Activated T-cell treated with anti-CD3 and anti-CD28 coated beads, Interleukin-2, amount 50 U/mL, for 4 hours (primary cell): ENCODE measurements around the gene MZF1. TPM values are rescaled to one million over a fixed set of nuclear protein-coding genes. Genes with fewer than 3 reads are reported as not detected.

Experiments
- ATAC-seq, 2 donors: fragments of 200-7000 bp; cut with Tn5 transposase; one replicate each; pipeline ENCODE4 v1.10.0; 2021
- DNase-seq: peaks from one replicate; pipeline ENCODE4 v3.0.0-alpha.2; 2020
- H3K27me3 Mint-ChIP-seq: one replicate; pipeline ENCODE4 v1.8.0; 2021; ENCODE audit warnings: low read depth, mixed read lengths
- H3K36me3 Mint-ChIP-seq: one replicate; pipeline ENCODE4 v1.8.0; 2022; ENCODE audit warnings: mixed read lengths; ENCODE audit not compliant: insufficient read depth
- H3K4me1 Mint-ChIP-seq: one replicate; pipeline ENCODE4 v1.8.0; 2021; ENCODE audit warnings: low read depth, mixed read lengths
- H3K4me3 Mint-ChIP-seq: one replicate; pipeline ENCODE4 v1.8.0; 2021; ENCODE audit warnings: mild to moderate bottlenecking, moderate library complexity, mixed read lengths
- H3K9me3 Mint-ChIP-seq: one replicate; pipeline ENCODE4 v1.8.0; 2021; ENCODE audit warnings: mixed read lengths
- total RNA-seq, 3 donors: library from RNA; stranded (reverse); gene quantifications; one replicate each; pipeline ENCODE4 v1.2.1, GENCODE V29; 2021

MZF1 gene
- total RNA-seq, 3 donors from 2014 or later, result 12.4 to 16.9 (median 12.7) TPM

DNA sequence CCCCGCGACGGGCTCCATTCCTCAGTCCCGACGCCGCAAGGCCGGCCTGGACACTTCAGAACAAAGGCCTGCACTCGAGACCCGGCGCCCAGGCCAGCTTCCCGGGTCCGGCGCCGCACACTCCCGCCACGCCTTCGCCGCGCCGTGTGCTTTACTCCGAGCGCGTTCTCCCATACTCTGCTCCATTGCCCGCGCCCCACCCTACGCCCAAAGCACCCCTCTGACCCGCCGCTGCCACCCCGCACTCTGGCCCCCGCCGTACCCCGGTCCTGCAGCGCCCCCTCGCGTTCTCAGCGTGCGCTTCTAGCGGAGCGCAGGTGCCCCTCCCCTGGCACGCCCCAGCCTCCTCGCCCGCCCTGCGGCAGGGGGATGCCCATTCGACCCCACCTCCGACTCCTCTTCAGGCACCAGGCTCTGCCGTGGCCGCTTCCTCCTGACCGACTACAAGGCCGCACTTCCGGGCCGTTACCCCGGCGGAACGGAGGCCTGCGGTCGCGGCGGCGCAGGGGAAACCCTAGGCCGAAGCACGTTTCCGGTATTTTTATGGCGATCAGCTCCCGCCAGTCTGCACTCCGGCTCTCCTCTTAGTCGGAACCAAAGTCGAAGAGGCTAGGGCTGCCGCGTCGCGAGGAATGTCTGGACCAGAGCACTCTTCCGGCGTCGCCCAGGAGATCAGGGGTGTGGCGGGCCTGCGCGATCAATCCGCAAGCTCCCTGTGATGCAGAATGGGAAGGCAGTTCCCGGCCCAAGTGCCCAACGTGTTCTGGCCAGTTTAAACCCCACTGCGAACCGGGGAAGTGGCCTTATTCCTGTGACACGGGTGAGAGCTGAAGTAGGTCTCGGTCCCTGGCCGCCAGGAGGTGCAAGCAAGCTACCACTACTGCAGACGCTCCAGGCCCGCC is 53.5 kb downstream of the MZF1 start, which contains the start of gene ZBTB45:
Gene ZBTB45, minus strand, starts transcription at position 456 of the 902 bp plus-strand sequence. CDS start 2,137 bp downstream, outside the sequence.
- ATAC-seq (peak; percentile 87 to 88), DNase-seq (peak; percentile 84)
- Mint-ChIP-seq H3K9me3 (no peaks in the 10 kb centered on the region), H3K4me1 (peaks cover 37% of the 10 kb centered on the region), H3K4me3 (peak within 1 kb of the TSS; percentile 97), H3K36me3 (peaks cover 10% of the 10 kb centered on the region), H3K27me3 (no peaks in the 10 kb centered on the region)

DNA sequence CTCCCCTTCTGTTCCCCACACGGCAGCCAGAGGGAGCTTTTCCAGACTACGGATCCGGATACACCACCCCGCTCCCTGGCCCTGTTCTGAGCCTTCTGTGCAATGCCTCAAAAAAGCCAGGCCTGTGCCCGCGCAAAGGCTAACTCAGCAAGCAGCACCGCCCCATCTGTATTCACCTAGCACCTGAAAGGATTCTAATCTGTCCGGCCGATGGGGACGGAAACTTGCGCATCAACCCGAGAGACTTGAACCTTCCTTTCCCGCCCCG is 54.1 kb downstream of the MZF1 start:
- ATAC-seq, result peak; percentile 5 to 11
- peaks cover 10% of the 10 kb centered on the region for H3K36me3 Mint-ChIP-seq
- no peaks in the 10 kb centered on the region for H3K27me3 Mint-ChIP-seq
- peaks cover 39% of the 10 kb centered on the region for H3K4me1 Mint-ChIP-seq
- peak overlapping the region; percentile 97 for H3K4me3 Mint-ChIP-seq
- no peaks in the 10 kb centered on the region for H3K9me3 Mint-ChIP-seq
- peak; percentile 41 for DNase-seq

DNA sequence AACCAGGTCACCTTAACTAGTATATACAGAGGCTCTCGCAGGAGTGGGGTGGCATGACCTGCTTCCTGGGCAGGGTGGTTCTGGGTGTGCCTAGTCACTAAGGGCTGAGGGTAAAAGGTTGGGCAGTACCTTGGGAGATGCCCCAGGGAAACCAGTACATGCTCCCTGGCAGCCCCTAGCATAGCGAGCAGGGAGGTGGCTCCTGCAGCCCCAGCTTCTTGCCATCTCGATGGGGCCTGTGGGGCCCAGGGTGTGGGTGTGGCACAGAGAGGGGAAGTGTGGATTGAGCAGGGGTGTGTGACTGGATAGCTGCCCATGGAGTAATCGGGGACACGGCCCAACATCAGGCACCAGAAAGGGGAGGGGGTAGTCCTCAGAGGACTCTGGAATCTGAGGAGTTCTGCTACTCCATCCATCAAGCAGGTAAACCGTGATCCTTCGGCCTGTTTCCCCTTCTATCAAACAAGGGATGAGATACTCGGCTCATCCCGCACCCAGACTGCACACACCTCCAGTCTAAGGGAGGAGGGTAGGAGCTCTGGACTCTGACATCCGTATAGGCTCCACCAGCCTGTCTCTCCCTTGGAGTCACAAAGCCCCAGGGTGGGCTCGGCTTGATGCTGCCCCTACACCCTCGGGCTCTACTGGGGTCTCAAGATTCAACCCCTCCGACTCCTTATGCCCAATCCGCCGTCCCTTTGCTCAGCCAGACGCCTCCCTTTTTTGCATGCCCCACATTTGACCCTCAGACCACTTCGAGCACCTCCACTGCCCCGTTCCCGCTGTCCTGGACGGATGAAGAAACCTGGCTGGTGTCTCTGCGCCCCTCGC is 54.7 kb downstream of the MZF1 start:
- H3K27me3 Mint-ChIP-seq, result no peaks in the 10 kb centered on the region
- DNase-seq (no peak), ATAC-seq (no peak)
- peaks cover 10% of the 10 kb centered on the region for H3K36me3 Mint-ChIP-seq
- H3K4me3 Mint-ChIP-seq, result peak overlapping the region; percentile 97
- H3K9me3 Mint-ChIP-seq, result no peaks in the 10 kb centered on the region
- H3K4me1 Mint-ChIP-seq, result peaks cover 42% of the 10 kb centered on the region

DNA sequence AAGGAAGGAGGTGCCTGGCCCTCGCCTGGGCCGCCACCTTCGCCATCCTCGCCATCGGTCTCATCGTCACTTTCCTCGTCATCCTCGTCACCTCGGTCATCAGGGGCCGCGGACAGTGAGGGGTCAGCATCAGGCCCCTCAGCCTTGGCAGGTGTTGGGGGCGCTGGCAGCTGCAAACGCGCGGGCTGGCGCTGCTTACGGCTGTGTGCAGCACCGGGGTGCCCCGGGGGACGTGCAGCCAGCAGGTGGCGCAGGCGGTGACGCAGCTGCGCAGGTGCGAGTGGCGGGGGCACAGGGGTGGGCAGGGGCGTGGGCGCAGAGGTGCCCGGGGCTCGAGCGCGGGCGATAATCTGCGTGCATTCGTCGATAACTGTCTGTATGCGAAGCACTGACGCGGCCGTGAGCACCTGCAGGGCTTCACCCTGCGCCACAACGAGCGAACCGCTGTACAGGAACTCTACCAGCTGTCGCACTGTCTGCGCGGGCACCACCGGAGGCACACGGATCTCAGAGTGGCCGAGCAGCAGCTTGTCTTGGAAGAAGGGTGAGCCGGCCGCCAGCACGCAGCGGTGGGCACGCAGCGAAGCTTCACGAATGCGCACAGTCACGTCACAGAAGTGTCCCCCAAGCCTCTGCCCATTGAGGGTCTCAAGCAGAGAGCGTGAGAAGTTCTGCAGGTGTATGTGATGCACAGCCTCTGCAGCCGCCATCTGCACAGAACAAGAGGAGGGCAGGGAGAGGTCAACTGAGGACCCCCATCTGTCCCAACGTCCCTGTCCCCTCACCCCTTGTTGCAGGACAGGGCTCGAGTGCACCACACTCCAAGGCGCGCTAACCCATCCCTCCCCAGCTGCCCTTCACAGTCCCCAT is 55.9 kb downstream of the MZF1 start:
- DNase-seq (no peak), ATAC-seq (no peak)
- Mint-ChIP-seq H3K9me3 (no peaks in the 10 kb centered on the region), H3K4me3 (peak overlapping the region; percentile 29), H3K36me3 (peaks cover 10% of the 10 kb centered on the region), H3K27me3 (no peaks in the 10 kb centered on the region), H3K4me1 (peaks cover 42% of the 10 kb centered on the region)

DNA sequence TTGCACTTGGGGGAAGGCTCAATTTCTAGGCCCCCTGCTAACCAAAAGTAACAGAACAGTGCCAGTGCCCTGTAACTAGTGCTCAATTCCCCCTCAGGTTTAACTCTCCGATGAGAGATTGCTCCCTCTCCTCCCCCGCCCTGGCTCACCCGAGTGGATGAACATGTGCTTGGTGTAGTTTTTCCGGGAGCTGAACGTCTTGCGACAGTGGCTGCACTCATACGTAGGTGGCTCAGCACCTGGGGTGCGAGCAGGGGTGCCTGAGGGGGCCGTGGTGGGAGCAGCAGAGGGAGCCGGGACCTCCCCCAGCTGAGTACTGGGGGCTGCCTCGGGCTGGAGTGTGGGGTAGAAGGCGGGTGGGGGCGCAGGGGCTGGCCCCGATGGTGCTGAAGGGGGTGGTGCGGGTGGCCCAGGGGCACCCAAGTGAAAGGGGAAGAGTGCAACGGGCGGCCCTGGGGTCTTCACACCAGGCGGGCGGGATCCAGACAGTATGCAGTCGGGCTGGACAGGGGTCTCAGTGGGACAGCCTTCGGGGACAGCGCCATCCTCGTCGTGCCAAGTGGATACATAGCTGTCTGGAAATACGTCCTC is 56.8 kb downstream of the MZF1 start:
- ATAC-seq (no peak), DNase-seq (no peak)
- H3K4me1 Mint-ChIP-seq, result peaks cover 39% of the 10 kb centered on the region
- no peaks in the 10 kb centered on the region for H3K27me3 Mint-ChIP-seq
- no peaks in the 10 kb centered on the region for H3K9me3 Mint-ChIP-seq
- H3K36me3 Mint-ChIP-seq, result peaks cover 10% of the 10 kb centered on the region
- H3K4me3 Mint-ChIP-seq, result peak overlapping the region; percentile 69

DNA sequence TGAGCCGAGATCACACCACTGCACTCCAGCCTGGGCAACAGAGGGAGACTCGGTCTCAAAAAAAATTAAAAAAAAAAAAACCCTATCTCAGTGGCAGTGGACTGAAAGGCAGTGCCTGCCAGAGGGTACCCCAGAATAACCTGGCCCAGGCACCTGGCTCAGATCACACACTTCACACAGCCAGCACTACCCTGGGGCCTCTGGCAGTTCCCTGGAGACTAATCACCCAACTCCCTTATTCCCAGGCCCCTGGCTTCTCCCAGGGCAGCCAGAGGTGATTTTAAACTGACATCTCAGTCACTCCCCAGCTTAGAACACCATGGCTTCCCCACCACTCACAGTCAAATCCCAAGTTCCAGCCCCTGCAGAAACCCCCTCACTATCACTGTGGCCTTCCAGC is 57.9 kb downstream of the MZF1 start:
- Mint-ChIP-seq H3K36me3 (peaks cover 10% of the 10 kb centered on the region), H3K4me3 (peak overlapping the region; percentile 82), H3K9me3 (no peaks in the 10 kb centered on the region), H3K4me1 (peaks cover 37% of the 10 kb centered on the region), H3K27me3 (no peaks in the 10 kb centered on the region)
- ATAC-seq (no peak), DNase-seq (no peak)

DNA sequence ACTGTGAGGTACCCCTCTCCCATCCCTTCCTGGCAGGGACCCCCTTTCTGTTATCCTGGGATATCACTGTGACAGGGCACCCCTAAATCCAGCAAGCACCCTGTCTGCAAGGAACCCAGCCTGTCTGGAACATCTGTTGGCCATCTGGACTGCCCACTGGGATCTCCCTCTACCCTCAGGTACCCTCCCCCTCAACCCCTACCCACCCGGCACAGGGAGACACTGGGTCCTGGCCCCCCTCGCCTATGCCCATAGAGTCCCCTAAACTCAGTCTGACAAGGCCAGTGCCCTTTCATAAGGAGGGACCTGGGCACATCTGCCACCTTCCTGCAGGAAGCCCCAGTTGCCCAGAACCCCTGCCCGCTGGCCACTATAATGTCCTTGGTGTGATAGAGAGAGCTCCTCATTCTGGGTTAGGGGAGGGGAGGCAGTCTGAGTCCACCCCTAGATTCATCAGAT is 58.5 kb downstream of the MZF1 start:
- H3K4me3 Mint-ChIP-seq, result peak overlapping the region; percentile 82
- H3K36me3 Mint-ChIP-seq, result peaks cover 10% of the 10 kb centered on the region
- DNase-seq (no peak), ATAC-seq (no peak)
- H3K27me3 Mint-ChIP-seq, result no peaks in the 10 kb centered on the region
- peaks cover 32% of the 10 kb centered on the region for H3K4me1 Mint-ChIP-seq
- no peaks in the 10 kb centered on the region for H3K9me3 Mint-ChIP-seq

DNA sequence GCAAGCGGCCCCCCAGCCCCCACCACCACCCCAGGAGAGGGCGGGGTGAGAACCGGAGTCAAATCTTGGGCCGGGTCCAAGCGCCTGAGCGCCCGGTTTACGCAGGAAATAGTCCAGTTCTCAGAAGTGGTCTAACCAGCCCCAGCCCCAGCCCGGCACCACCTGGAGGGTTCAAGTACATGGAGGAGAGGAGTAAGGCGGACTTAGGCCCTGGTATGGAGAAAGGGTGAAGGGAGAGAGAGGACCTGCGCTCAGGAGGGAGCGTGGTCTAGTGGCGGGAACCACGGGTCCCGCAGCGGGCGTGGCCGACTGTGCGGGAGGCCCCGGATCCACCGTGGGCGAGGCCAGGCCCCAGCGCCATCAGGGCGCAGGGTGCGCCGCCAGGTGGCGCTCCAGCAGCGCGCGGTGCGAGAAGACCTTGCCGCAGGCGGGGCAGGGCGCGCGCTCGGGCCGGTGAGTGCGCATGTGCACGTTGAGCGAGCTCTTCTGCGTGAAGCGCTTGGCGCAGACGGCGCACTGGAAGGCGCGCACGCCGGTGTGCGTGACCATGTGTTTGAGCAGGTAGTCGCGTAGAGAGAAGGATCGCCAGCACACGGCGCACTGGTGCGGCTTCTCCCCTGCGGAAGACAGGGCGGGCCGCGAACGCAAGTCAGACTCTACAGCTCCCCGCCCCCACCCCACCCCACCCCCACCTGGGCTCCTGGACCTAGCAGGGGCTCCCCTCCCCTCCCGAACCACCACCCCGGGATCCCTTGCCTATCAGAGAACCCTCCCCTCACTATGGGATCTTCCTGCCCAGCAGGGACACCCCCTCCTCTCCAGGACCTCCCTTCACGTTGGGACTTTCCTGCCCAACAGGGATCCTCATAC is 59.2 kb downstream of the MZF1 start:
- peak overlapping the region; percentile 82 for H3K4me3 Mint-ChIP-seq
- peak; percentile 92 for ATAC-seq

DNA sequence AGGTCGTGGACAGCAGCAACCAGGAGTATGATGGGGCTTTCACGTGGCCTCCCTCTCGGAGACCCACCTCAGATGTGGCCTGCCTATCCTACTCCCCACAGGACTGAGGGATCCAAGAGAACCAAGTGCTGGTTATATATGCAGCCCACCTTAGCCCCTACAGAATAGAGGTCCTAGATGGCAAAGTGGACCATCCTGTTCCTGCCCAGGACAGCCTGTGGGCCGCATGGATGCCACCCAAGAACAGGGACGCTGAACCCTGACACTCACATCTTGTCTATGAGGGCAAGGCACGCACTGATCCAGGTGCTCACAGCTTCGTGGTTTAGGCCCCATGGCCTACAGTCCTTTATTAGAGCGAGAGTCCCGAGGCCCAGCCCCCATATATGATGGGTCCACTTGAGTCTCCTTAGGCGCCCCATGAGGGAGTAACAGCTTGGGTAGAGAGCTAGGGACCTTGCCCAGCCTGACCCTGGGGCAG is 59.9 kb downstream of the MZF1 start:
- Mint-ChIP-seq H3K9me3 (no peaks in the 10 kb centered on the region), H3K4me1 (peaks cover 22% of the 10 kb centered on the region), H3K27me3 (no peaks in the 10 kb centered on the region), H3K4me3 (peak overlapping the region; percentile 82), H3K36me3 (peaks cover 8% of the 10 kb centered on the region)
- ATAC-seq, result no peak
- DNase-seq, result no peak

More for the DNA sequence above, 59.2 kb downstream of the MZF1 start:
- H3K9me3 Mint-ChIP-seq, result no peaks in the 10 kb centered on the region
- no peaks in the 10 kb centered on the region for H3K27me3 Mint-ChIP-seq
- H3K36me3 Mint-ChIP-seq, result peaks cover 10% of the 10 kb centered on the region
- peaks cover 29% of the 10 kb centered on the region for H3K4me1 Mint-ChIP-seq
- peak; percentile 93 for DNase-seq

Other genes with a start within 250 kb of the MZF1 start
- gene ZSCAN22, start 246.3 kb downstream of the MZF1 start, total RNA-seq, result 1 to 10 TPM; 3.0 to 4.3 (median 3.6) TPM
- gene A1BG, start 219.8 kb downstream of the MZF1 start, total RNA-seq, result 10 to 100 TPM in 2 of 3 donors, 1 to 10 TPM in 1; 9.0 to 12.0 (median 11.5) TPM
- under 1 TPM; 0.55 to 0.99 (median 0.98) TPM for gene ZNF497, start 210.6 kb downstream of the MZF1 start, total RNA-seq
- gene ZNF837, start 192.3 kb downstream of the MZF1 start, total RNA-seq, result 1 to 10 TPM; 1.2 to 2.1 (median 1.8) TPM
- gene RPS5, start 186.1 kb downstream of the MZF1 start, total RNA-seq, result 1,000 to 10,000 TPM; 2,106 to 2,287 (median 2,120) TPM
- gene RNF225, start 177.7 kb downstream of the MZF1 start, total RNA-seq, result 1 to 10 TPM; 2.5 to 3.2 (median 2.5) TPM
- gene ZNF584, start 164.7 kb downstream of the MZF1 start, total RNA-seq, result 10 to 100 TPM; 17.8 to 20.5 (median 20.3) TPM
- 1 to 10 TPM; 1.0 to 1.8 (median 1.8) TPM for gene ZNF132, start 133.2 kb downstream of the MZF1 start, total RNA-seq
- 10 to 100 TPM; 10.7 to 13.3 (median 11.3) TPM for gene ZNF324B, start 121.7 kb downstream of the MZF1 start, total RNA-seq
- gene ZNF324, start 106.3 kb downstream of the MZF1 start, total RNA-seq, result 10 to 100 TPM; 16.1 to 18.0 (median 16.4) TPM
- gene ZNF446, start 97.0 kb downstream of the MZF1 start, total RNA-seq, result 1 to 10 TPM; 5.3 to 6.4 (median 6.0) TPM
- gene SLC27A5, start 61.3 kb downstream of the MZF1 start, total RNA-seq, result 10 to 100 TPM; 12.6 to 19.8 (median 19.5) TPM
- gene ZBTB45, start 53.5 kb downstream of the MZF1 start, total RNA-seq, result 10 to 100 TPM; 15.4 to 16.7 (median 16.1) TPM
- 100 to 1,000 TPM; 850 to 963 (median 920) TPM for gene TRIM28, start 29.3 kb downstream of the MZF1 start, total RNA-seq
- gene CHMP2A, start 18.2 kb downstream of the MZF1 start, total RNA-seq, result 100 to 1,000 TPM; 117 to 128 (median 119) TPM
- 100 to 1,000 TPM; 138 to 155 (median 153) TPM for gene UBE2M, start 14.7 kb downstream of the MZF1 start, total RNA-seq